HepG2 (cell line): Measurements from ENCODE around the gene C2CD3. TPM values are rescaled to one million over a fixed set of nuclear protein-coding genes. Genes with fewer than 3 reads are reported as not detected.

ENCODE experiments used
- GLI4 ChIP-seq: sonication (generic); formaldehyde crosslinking; IDR thresholded peaks from 2 replicates; pipeline ENCODE4 v1.5.1; 2020; ENCODE audit warnings: missing genetic modification reagents, mild to moderate bottlenecking, moderate library complexity, borderline replicate concordance
- IKZF1 ChIP-seq: fragments of 450-650 bp; IDR thresholded peaks from 2 replicates; pipeline ENCODE4 v1.7.1; 2016
- KLF16 ChIP-seq, 2 experiments: sonication (generic) in 1 of 2; formaldehyde crosslinking in 1 of 2; IDR thresholded peaks; 2 replicates each; pipeline versions ENCODE4 v1.6.1 to v1.8.0; 2016 to 2023; ENCODE audit warnings: missing genetic modification reagents in 2 of 2, missing compliant biosample characterization in 1 of 2
- POGK ChIP-seq: sonication (generic); formaldehyde crosslinking; conservative IDR thresholded peaks from 2 replicates; pipeline ENCODE4 v1.8.0; 2022; ENCODE audit warnings: mild to moderate bottlenecking, moderate library complexity, missing genetic modification reagents
- ZBTB7A ChIP-seq: sonication (generic); formaldehyde crosslinking; IDR thresholded peaks from 2 replicates; pipeline ENCODE4 v1.8.0; 2022; ENCODE audit warnings: mild to moderate bottlenecking, missing genetic modification reagents
- ZFP90 ChIP-seq: sonication (generic); formaldehyde crosslinking; IDR thresholded peaks from 2 replicates; pipeline ENCODE4 v1.8.0; 2022; ENCODE audit warnings: missing genetic modification reagents, mild to moderate bottlenecking, inconsistent platforms, borderline replicate concordance
- ZNF891 ChIP-seq: sonication (generic); formaldehyde crosslinking; IDR thresholded peaks from 2 replicates; pipeline ENCODE4 v1.5.0; 2020; ENCODE audit warnings: mild to moderate bottlenecking, missing genetic modification reagents
- polyA plus RNA-seq, 8 experiments: library from polyadenylated mRNA; depleted of rRNA in 3 of 8; stranded (reverse) in 7 of 8; unstranded in 1 of 8; fragments of >200 nt; fragmentation: Illumina TruSeq in 4 of 8; extraction: Trizol in 4 of 8; gene quantifications; 2 replicates each; pipeline versions ENCODE4 v1.2.1 to v1.2.3, GENCODE V29; 2011 to 2016; ENCODE audit warnings: low read depth in 4 of 8, missing spikeins in 1 of 8, mixed read lengths in 1 of 8; ENCODE audit not compliant: insufficient read depth in 1 of 8
- total RNA-seq, 5 experiments: library from RNA; depleted of rRNA; stranded (reverse); fragments of >200 nt; fragmentation: Illumina TruSeq; extraction: Trizol; gene quantifications; 2 replicates each; pipeline ENCODE4 v1.2.3, GENCODE V29; 2016; ENCODE audit warnings: low read depth in 1 of 5
- TF ChIP-seq, protein P1 (sequence below): sonication (generic); formaldehyde crosslinking; IDR thresholded peaks from 2 replicates; pipeline ENCODE4 v1.4.0; 2020; ENCODE audit warnings: missing genetic modification reagents; ENCODE audit errors: not compliant biosample characterization
- TF ChIP-seq, protein P2 (sequence below): sonication (generic); formaldehyde crosslinking; IDR thresholded peaks from 2 replicates; pipeline ENCODE4 v1.9.0; 2022; ENCODE audit warnings: missing genetic modification reagents, mild to moderate bottlenecking, borderline replicate concordance

The C2CD3 gene
- total and polyA plus RNA-seq, 2 of the 13 experiments (the other 11 are each of a cell fraction or from before 2014, with no cell fraction given): 5.5 to 6.4 TPM

DNA sequence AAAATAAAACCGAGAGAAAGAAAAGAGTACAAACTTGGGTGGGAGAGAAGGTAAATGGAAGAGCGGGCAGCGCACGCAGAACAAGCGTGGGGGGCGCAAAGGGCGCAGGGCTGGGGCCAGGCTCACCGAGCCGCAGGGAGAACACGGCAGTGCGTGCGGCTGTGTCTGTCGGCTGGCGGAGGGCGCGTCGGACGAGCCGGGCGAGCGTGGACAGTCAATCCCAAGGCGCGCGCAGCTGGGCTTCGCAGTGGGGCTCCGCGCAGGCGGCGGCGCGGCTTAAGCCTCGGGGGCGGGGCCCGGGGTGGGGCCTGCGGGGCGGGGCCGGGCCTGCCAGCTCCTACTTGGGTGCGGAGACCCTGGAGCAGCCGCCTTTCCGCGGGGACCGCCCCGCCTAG, 188.2 kb downstream of the C2CD3 start, which contains the start of gene UCP2 (continued):
- TF ChIP-seq, protein P1, sequence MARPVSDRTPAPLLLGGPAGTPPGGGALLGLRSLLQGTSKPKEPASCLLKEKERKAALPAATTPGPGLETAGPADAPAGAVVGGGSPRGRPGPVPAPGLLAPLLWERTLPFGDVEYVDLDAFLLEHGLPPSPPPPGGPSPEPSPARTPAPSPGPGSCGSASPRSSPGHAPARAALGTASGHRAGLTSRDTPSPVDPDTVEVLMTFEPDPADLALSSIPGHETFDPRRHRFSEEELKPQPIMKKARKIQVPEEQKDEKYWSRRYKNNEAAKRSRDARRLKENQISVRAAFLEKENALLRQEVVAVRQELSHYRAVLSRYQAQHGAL (CRISPR knock-in tag): no peak
- TF ChIP-seq IKZF1 (no peak), GLI4 (CRISPR knock-in tag) (no peak), POGK (CRISPR knock-in tag) (0 out of 2 replicates have a peak, but pooled peaks have one; percentile 40), ZFP90 (CRISPR knock-in tag) (no peak), KLF16 (CRISPR knock-in tag; IDR thresholded peaks at IDR 0.05) (peak in 1 of 2 experiments; percentile 15; a peak in 1 of 4 replicates), ZBTB7A (CRISPR knock-in tag) (no peak), ZNF891 (no peak)
- TF ChIP-seq, protein P2, sequence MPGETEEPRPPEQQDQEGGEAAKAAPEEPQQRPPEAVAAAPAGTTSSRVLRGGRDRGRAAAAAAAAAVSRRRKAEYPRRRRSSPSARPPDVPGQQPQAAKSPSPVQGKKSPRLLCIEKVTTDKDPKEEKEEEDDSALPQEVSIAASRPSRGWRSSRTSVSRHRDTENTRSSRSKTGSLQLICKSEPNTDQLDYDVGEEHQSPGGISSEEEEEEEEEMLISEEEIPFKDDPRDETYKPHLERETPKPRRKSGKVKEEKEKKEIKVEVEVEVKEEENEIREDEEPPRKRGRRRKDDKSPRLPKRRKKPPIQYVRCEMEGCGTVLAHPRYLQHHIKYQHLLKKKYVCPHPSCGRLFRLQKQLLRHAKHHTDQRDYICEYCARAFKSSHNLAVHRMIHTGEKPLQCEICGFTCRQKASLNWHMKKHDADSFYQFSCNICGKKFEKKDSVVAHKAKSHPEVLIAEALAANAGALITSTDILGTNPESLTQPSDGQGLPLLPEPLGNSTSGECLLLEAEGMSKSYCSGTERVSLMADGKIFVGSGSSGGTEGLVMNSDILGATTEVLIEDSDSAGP (CRISPR knock-in tag): no peak
